Measurements from ENCODE around the gene TSPO. TPM values are rescaled to one million over a fixed set of nuclear protein-coding genes. Genes with fewer than 3 reads are reported as not detected.

Gene TSPO
- total RNA-seq, 1 experiment from 2014 or later: 243 TPM

- Histone ChIP-seq H4K20me1 (ENCODE audit: insufficient read depth) (peaks cover 21% of the 10 kb centered on the region; the same call in 1 of the 2 replicates), H2AFZ (no peak overlapping the region), H3K4me3 (no peak overlapping the region), H3F3A (ENCODE audit: insufficient read depth, low read depth) (peaks cover 20% of the 10 kb centered on the region; the same call in 1 of the 2 replicates), H3K79me2 (ENCODE audit: low read depth) (peaks cover 10% of the 10 kb centered on the region), H3K9me2 (ENCODE audit: insufficient read depth) (no peaks in the 10 kb centered on the region), H3K9me3 (ENCODE audit: insufficient read depth, low read depth) (no peaks in the 10 kb centered on the region), H3K27ac (no peak overlapping the region), H3K27me3 (ENCODE audit: insufficient read depth, low read depth) (no peaks in the 10 kb centered on the region), H3K4me1 (replicated peaks; ENCODE audit: insufficient read depth) (peaks cover 11% of the 10 kb centered on the region), H3K4me2 (no peak overlapping the region), H3K36me3 (ENCODE audit: low read depth) (peaks cover 66% of the 10 kb centered on the region)
- ChIA-PET CTCF (no interaction called here), POLR2A (ENCODE audit: unreplicated experiment) (no interaction called here)
- no peak for DNase-seq
- intact Hi-C loops (cut with micrococcal nuclease; ENCODE audit: unreplicated experiment): no loop called here
- no peak for TF ChIP-seq EZH2 (IDR thresholded peaks at IDR 0.05; ENCODE audit: low read depth)
- TF ChIP-seq, protein P1, sequence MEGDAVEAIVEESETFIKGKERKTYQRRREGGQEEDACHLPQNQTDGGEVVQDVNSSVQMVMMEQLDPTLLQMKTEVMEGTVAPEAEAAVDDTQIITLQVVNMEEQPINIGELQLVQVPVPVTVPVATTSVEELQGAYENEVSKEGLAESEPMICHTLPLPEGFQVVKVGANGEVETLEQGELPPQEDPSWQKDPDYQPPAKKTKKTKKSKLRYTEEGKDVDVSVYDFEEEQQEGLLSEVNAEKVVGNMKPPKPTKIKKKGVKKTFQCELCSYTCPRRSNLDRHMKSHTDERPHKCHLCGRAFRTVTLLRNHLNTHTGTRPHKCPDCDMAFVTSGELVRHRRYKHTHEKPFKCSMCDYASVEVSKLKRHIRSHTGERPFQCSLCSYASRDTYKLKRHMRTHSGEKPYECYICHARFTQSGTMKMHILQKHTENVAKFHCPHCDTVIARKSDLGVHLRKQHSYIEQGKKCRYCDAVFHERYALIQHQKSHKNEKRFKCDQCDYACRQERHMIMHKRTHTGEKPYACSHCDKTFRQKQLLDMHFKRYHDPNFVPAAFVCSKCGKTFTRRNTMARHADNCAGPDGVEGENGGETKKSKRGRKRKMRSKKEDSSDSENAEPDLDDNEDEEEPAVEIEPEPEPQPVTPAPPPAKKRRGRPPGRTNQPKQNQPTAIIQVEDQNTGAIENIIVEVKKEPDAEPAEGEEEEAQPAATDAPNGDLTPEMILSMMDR (conservative IDR thresholded peaks at IDR 0.05): no peak
- no TSS peak for BruUV-seq (replicated peaks)
Measured at GRCh38 chr22:43176090-43176489, 24.7 kb downstream of the TSPO start.

DNA sequence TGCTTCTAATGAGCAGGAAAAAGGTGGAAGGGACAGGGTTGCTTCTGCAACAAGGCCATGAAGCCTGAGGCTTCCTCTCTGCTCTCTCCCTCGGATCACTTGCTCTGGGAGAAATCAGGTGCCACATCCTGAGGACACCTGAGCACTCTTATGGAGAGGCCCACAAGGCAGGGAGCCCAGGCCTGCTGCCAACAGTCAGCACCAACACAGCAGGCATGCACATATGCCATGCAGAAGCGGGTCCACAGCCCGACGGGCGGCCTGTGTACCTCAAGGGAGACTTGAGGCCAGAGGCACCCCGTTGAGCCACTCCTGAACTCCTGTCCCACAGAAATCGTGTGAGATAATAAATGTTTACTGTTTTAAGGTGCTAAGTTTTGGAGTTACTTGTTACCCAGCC is 26.1 kb downstream of the TSPO start:
- Histone ChIP-seq H3K27me3 (ENCODE audit: insufficient read depth, low read depth) (no peaks in the 10 kb centered on the region), H3K36me3 (ENCODE audit: low read depth) (peaks cover 64% of the 10 kb centered on the region), H3K79me2 (ENCODE audit: low read depth) (peaks cover 24% of the 10 kb centered on the region), H3K9me2 (ENCODE audit: insufficient read depth) (no peaks in the 10 kb centered on the region), H3K4me2 (no peak overlapping the region), H3F3A (ENCODE audit: insufficient read depth, low read depth) (peaks cover 22% of the 10 kb centered on the region; the same call in 1 of the 2 replicates), H2AFZ (no peak overlapping the region), H3K27ac (no peak overlapping the region), H3K4me1 (replicated peaks; ENCODE audit: insufficient read depth) (no peaks in the 10 kb centered on the region), H3K9me3 (ENCODE audit: insufficient read depth, low read depth) (no peaks in the 10 kb centered on the region), H4K20me1 (ENCODE audit: insufficient read depth) (peaks cover 24% of the 10 kb centered on the region; the same call in 1 of the 2 replicates), H3K4me3 (no peak overlapping the region)
- TF ChIP-seq EZH2 (IDR thresholded peaks at IDR 0.05; ENCODE audit: low read depth): no peak
- TF ChIP-seq, protein P1 (conservative IDR thresholded peaks at IDR 0.05): no peak
- no TSS peak for BruUV-seq (replicated peaks)
- DNase-seq: no peak
- intact Hi-C loops (cut with micrococcal nuclease; ENCODE audit: unreplicated experiment): no loop called here
- CTCF ChIA-PET: no interaction called here
- POLR2A ChIA-PET (ENCODE audit: unreplicated experiment): no interaction called here

DNA sequence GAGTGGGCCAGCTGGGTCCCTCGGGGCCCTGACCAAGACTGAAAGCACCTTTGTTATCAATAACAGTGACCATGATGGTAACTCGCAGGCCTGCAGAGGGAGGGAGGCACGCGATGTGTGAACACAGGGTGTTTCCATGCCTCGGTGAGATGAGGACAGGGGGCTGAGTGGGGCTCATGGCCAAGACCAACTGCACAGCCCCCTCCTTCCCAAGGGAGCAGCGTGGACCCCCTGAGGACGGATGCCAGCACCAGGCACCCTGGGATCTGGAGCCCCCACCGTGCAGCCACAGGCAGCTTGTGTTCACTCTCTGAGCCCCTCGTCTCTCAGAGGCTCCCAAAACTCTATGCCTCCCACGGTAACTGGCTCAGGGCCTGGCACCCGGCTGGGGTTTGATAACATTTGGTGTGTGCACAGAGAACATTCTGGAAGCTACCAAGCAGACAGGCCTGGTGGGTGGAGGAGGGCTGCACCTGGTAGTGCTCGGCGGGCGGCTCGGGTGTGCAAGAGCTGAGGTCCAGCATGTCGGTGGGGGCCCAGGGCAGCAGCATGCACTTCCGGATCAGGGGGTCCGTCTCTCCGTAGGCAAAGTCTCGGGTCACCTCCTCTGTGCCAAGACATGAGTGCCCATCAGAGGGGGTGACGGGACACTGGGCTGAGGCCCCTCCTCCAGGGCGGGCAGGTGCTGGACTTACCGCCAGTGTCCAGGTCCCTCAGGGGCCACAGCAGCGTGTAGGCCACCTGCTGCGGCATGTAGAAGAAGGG is 28.0 kb downstream of the TSPO start:
- ChIA-PET CTCF (no interaction called here), POLR2A (ENCODE audit: unreplicated experiment) (interaction anchor here (0.6 kb wide), 1 partner anchor 8 kb away, joined by 3 read pairs; no protein-coding TSS in a partner anchor)
- peaks cover 42% of the 10 kb centered on the region for H3K79me2 ChIP-seq (ENCODE audit: low read depth)
- no peak overlapping the region for H3K4me2 ChIP-seq
- peaks cover 52% of the 10 kb centered on the region for H3K36me3 ChIP-seq (ENCODE audit: low read depth)
- no peak for DNase-seq
- no TSS peak for BruUV-seq (replicated peaks)
- H3K4me1 ChIP-seq (replicated peaks; ENCODE audit: insufficient read depth): peaks cover 16% of the 10 kb centered on the region
- peaks cover 40% of the 10 kb centered on the region for H3F3A ChIP-seq (ENCODE audit: insufficient read depth, low read depth)
- no peak for TF ChIP-seq EZH2 (IDR thresholded peaks at IDR 0.05; ENCODE audit: low read depth)
- TF ChIP-seq, protein P1 (conservative IDR thresholded peaks at IDR 0.05): no peak
- H3K4me3 ChIP-seq: no peak overlapping the region
- no peaks in the 10 kb centered on the region for H3K9me2 ChIP-seq (ENCODE audit: insufficient read depth)
- intact Hi-C loops (cut with micrococcal nuclease; ENCODE audit: unreplicated experiment): no loop called here
- H3K9me3 ChIP-seq (ENCODE audit: insufficient read depth, low read depth): no peaks in the 10 kb centered on the region
- H3K27me3 ChIP-seq (ENCODE audit: insufficient read depth, low read depth): no peaks in the 10 kb centered on the region
- H4K20me1 ChIP-seq (ENCODE audit: insufficient read depth): peaks cover 26% of the 10 kb centered on the region; the same call in 1 of the 2 replicates
- no peak overlapping the region for H2AFZ ChIP-seq
- no peak overlapping the region for H3K27ac ChIP-seq

All from PC-9 (cell line).